Measurements from ENCODE around the gene PLA2G4C.

Gene PLA2G4C

DNA sequence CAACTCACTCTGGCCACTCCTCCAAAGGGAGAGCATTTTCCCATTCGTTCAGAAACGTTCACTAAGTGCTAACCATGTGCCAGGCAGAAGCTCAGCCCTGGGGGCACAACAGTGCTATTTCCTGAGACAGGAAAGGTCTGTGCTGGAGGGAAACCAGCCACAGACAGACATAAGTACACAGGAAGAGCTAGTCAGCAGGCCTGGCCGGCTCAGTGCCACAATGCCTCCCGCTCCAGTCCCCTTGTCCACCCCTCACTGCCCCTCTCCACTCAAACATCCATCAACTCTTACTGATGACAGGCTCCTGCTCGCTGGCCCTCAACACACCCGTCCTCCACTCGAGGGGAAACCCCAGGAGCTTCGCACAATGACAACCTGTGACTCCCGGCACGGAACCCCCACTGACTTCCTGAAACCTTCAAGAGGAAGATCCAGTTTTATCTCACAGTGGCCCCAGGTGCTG lies 11.3 kb upstream of the PLA2G4C start:
- H3K27me3 ChIP-seq (ENCODE audit: low read length) = no peaks in the 10 kb centered on the region
- 0 out of 2 replicates have a peak, but pooled peaks cover 2% of the 10 kb centered on the region for H3K36me3 ChIP-seq (ENCODE audit: low read length)
- H3F3A ChIP-seq (ENCODE audit: insufficient read depth) = no peaks in the 10 kb centered on the region
- no peak overlapping the region for H3K4me3 ChIP-seq (ENCODE audit: insufficient read depth, low read length, poor library complexity, severe bottlenecking)
- H3K27ac ChIP-seq (ENCODE audit: low read depth, low read length) = no peak overlapping the region
- no peaks in the 10 kb centered on the region for H4K20me1 ChIP-seq (ENCODE audit: low read depth, low read length)
- TF ChIP-seq, protein P1, sequence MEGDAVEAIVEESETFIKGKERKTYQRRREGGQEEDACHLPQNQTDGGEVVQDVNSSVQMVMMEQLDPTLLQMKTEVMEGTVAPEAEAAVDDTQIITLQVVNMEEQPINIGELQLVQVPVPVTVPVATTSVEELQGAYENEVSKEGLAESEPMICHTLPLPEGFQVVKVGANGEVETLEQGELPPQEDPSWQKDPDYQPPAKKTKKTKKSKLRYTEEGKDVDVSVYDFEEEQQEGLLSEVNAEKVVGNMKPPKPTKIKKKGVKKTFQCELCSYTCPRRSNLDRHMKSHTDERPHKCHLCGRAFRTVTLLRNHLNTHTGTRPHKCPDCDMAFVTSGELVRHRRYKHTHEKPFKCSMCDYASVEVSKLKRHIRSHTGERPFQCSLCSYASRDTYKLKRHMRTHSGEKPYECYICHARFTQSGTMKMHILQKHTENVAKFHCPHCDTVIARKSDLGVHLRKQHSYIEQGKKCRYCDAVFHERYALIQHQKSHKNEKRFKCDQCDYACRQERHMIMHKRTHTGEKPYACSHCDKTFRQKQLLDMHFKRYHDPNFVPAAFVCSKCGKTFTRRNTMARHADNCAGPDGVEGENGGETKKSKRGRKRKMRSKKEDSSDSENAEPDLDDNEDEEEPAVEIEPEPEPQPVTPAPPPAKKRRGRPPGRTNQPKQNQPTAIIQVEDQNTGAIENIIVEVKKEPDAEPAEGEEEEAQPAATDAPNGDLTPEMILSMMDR (IDR thresholded peaks at IDR 0.05; ENCODE audit: insufficient read depth, low read length, poor library complexity, severe bottlenecking) = no peak
- no peak for TF ChIP-seq EZH2phosphoT487 (conservative IDR thresholded peaks at IDR 0.05; ENCODE audit: low read length)
- H3K79me2 ChIP-seq (ENCODE audit: insufficient read depth, low read length) = no peaks in the 10 kb centered on the region
- no peak overlapping the region for H3K9ac ChIP-seq (ENCODE audit: low read length)
- no peaks in the 10 kb centered on the region for H3K9me3 ChIP-seq (ENCODE audit: insufficient read depth, low read length)
- H2AFZ ChIP-seq (ENCODE audit: low read depth, low read length, severe bottlenecking) = no peak overlapping the region
- no peaks in the 10 kb centered on the region for H3K9me2 ChIP-seq (replicated peaks; ENCODE audit: insufficient read depth, low read length)
- no peak overlapping the region for H3K4me2 ChIP-seq (ENCODE audit: low read depth, low read length, poor library complexity, severe bottlenecking)

DNA sequence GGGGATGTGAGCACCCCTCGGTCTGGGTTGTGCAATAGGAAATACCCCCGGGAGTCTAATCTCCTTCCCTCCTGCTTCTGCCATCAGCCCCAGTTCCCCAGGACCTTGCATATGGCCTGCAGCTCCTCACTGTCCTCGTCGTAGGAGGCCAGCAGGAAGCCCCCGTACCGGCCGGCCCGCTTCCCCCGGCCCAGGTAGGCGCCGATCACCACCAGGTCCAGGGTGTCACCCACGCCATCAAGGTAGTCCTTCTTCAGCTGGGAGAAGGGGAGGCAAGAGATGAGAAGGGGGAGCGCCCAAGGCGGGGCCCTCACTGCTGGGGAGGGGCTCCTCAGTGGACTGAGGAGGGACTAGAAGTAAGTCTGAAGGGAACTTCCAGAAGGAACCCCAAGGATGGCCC lies 10.4 kb upstream of the PLA2G4C start:
- Histone ChIP-seq H4K20me1 (ENCODE audit: low read depth, low read length) (no peaks in the 10 kb centered on the region), H3K9me2 (replicated peaks; ENCODE audit: insufficient read depth, low read length) (no peaks in the 10 kb centered on the region), H2AFZ (ENCODE audit: low read depth, low read length, severe bottlenecking) (no peak overlapping the region), H3K36me3 (ENCODE audit: low read length) (0 out of 2 replicates have a peak, but pooled peaks cover 2% of the 10 kb centered on the region), H3K9me3 (ENCODE audit: insufficient read depth, low read length) (no peaks in the 10 kb centered on the region), H3K9ac (ENCODE audit: low read length) (no peak overlapping the region), H3K4me3 (ENCODE audit: insufficient read depth, low read length, poor library complexity, severe bottlenecking) (no peak overlapping the region), H3K79me2 (ENCODE audit: insufficient read depth, low read length) (no peaks in the 10 kb centered on the region), H3F3A (ENCODE audit: insufficient read depth) (no peaks in the 10 kb centered on the region), H3K27me3 (ENCODE audit: low read length) (no peaks in the 10 kb centered on the region), H3K27ac (ENCODE audit: low read depth, low read length) (no peak overlapping the region), H3K4me2 (ENCODE audit: low read depth, low read length, poor library complexity, severe bottlenecking) (no peak overlapping the region)
- TF ChIP-seq EZH2phosphoT487 (conservative IDR thresholded peaks at IDR 0.05; ENCODE audit: low read length) = no peak
- TF ChIP-seq, protein P1 (IDR thresholded peaks at IDR 0.05; ENCODE audit: insufficient read depth, low read length, poor library complexity, severe bottlenecking) = no peak

DNA sequence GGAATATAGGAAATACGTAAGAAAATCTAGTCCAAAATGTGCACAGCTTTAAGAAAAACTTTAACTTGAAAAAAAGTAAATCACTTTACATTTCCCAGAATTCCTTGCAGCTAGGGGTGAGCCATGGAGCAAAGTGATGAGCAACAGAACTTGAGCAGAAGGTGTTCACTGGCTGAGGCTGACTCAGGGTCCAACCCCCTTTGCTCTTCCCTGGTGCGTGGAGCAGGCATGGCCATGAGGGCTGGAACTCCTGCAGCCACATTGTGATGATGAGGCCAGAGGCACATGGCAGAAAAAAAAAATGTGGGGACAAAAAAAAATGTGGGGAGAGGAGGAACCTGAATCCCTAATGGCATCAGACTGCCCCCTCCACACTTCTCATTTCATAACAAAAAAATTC lies 9.9 kb upstream of the PLA2G4C start:
- H3K9me3 ChIP-seq (ENCODE audit: insufficient read depth, low read length) = no peaks in the 10 kb centered on the region
- H3K27me3 ChIP-seq (ENCODE audit: low read length) = no peaks in the 10 kb centered on the region
- no peak overlapping the region for H3K27ac ChIP-seq (ENCODE audit: low read depth, low read length)
- no peaks in the 10 kb centered on the region for H4K20me1 ChIP-seq (ENCODE audit: low read depth, low read length)
- H3K4me2 ChIP-seq (ENCODE audit: low read depth, low read length, poor library complexity, severe bottlenecking) = no peak overlapping the region
- H3K9ac ChIP-seq (ENCODE audit: low read length) = no peak overlapping the region
- no peaks in the 10 kb centered on the region for H3F3A ChIP-seq (ENCODE audit: insufficient read depth)
- no peak overlapping the region for H3K4me3 ChIP-seq (ENCODE audit: insufficient read depth, low read length, poor library complexity, severe bottlenecking)
- no peaks in the 10 kb centered on the region for H3K79me2 ChIP-seq (ENCODE audit: insufficient read depth, low read length)
- H3K36me3 ChIP-seq (ENCODE audit: low read length) = 0 out of 2 replicates have a peak, but pooled peaks cover 2% of the 10 kb centered on the region
- H3K9me2 ChIP-seq (replicated peaks; ENCODE audit: insufficient read depth, low read length) = no peaks in the 10 kb centered on the region
- no peak for TF ChIP-seq EZH2phosphoT487 (conservative IDR thresholded peaks at IDR 0.05; ENCODE audit: low read length)
- TF ChIP-seq, protein P1 (IDR thresholded peaks at IDR 0.05; ENCODE audit: insufficient read depth, low read length, poor library complexity, severe bottlenecking) = no peak
- H2AFZ ChIP-seq (ENCODE audit: low read depth, low read length, severe bottlenecking) = no peak overlapping the region
